ENCODE results near the gene TRIM71. TPM values are rescaled to one million over a fixed set of nuclear protein-coding genes. Genes with fewer than 3 reads are reported as not detected.

Gene TRIM71
- total and polyA plus RNA-seq, 12 donors, result 0.07 TPM; not detected in 11

GRCh38 chr3:32852146-32852545 lies 34.3 kb downstream of the TRIM71 start:
- no peak overlapping the region for H3K4me3 ChIP-seq
- no peak for TF ChIP-seq CTCF (IDR thresholded peaks at IDR 0.05)
- 84 to 86% methylated on average over 4 of the region's 4 CpGs for WGBS, 2 donors
- no peaks in the 10 kb centered on the region for H3K9me3 ChIP-seq
- H3K27me3 ChIP-seq, result no peaks in the 10 kb centered on the region
- DNase-seq (no peak), ATAC-seq (no peak)
- H3K36me3 ChIP-seq, result no peaks in the 10 kb centered on the region
- intact Hi-C loops (cut with DNase I), result no loop called here
- no peak overlapping the region for H3K27ac ChIP-seq
- peaks cover 0 to 14% (median 5%) of the 10 kb centered on the region in 9 donors for H3K4me1 ChIP-seq

- H3K36me3 ChIP-seq, result no peaks in the 10 kb centered on the region
- ATAC-seq (no peak), DNase-seq (no peak)
- H3K4me3 ChIP-seq, result no peak overlapping the region
- TF ChIP-seq CTCF (IDR thresholded peaks at IDR 0.05), result no peak
- no peaks in the 10 kb centered on the region for H3K9me3 ChIP-seq
- no peak overlapping the region for H3K27ac ChIP-seq
- peaks cover 0 to 2% (median 0%) of the 10 kb centered on the region in 9 donors for H3K4me1 ChIP-seq
- H3K27me3 ChIP-seq, result no peaks in the 10 kb centered on the region
- intact Hi-C loops (cut with DNase I), result no loop called here
- 74 to 82% methylated on average over 3 of the region's 3 CpGs for WGBS, 2 donors
These were observed 37.7 kb downstream of the TRIM71 start for GRCh38 chr3:32855350-32855953.

- H3K27ac ChIP-seq, result no peak overlapping the region
- no peaks in the 10 kb centered on the region for H3K27me3 ChIP-seq
- H3K4me1 ChIP-seq, result no peaks in the 10 kb centered on the region
- H3K4me3 ChIP-seq, result no peak overlapping the region
- H3K9me3 ChIP-seq, result no peaks in the 10 kb centered on the region
- no peak for DNase-seq
- TF ChIP-seq CTCF (IDR thresholded peaks at IDR 0.05), result no peak
- WGBS, 2 donors, result 56 to 60% methylated on average over 6 of the region's 6 CpGs
- intact Hi-C loops (cut with DNase I), result no loop called here
- ATAC-seq, result peak in 1 of 8 donors; percentile 80
- H3K36me3 ChIP-seq, result no peaks in the 10 kb centered on the region
These were observed 38.6 kb downstream of the TRIM71 start for GRCh38 chr3:32856355-32856889.

DNA sequence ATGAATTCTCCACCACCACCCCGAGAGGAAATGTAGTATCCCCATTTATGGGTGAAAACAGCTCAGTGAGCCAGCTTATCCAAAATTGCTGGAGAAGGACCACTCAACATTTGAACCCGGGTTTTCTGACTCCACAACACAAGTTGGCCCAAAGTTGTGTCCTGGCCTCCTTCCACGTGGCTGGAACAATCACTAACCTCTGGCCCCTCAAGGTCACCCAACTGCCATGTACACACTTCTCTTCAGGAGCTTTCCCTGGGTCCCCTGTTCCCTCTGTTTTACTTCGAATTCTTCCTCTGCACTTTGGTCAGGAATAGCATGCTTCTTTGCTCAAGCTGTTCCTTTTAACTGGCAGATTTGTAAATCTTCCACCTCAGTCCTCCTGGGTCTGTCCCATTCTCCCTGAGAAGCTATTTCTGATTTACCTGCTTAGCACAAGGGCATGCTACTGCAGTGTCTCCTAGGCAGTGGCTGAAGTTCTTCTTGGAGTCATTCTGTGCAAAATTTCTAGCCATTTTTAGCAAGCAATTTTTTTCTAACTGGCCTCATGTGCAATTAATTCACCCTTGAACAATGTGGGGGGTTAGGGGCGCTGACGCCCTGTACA lies 39.2 kb downstream of the TRIM71 start:
- Histone ChIP-seq H3K9me3 (no peaks in the 10 kb centered on the region), H3K36me3 (no peaks in the 10 kb centered on the region), H3K4me3 (no peak overlapping the region), H3K27me3 (no peaks in the 10 kb centered on the region), H3K27ac (no peak overlapping the region), H3K4me1 (no peaks in the 10 kb centered on the region)
- no peak for TF ChIP-seq CTCF (IDR thresholded peaks at IDR 0.05)
- intact Hi-C loops (cut with DNase I), result no loop called here
- DNase-seq (no peak), ATAC-seq (no peak)
- WGBS, 2 donors, result 71 to 74% methylated on average over 6 of the region's 6 CpGs

All from heart right ventricle (tissue), 16 donors.